ENCODE measurements around the gene IPCEF1. TPM values are rescaled to one million over a fixed set of nuclear protein-coding genes. Genes with fewer than 3 reads are reported as not detected.

IPCEF1 gene
- total RNA-seq, 1 experiment from 2014 or later: 1.9 TPM

GRCh38 chr6:154394571-154394970, 38.0 kb upstream of the IPCEF1 start:
- POLR2A ChIA-PET: interaction anchor here (0.6 kb wide), 1 partner anchor 51 kb away, joined by 5 read pairs; no protein-coding TSS in a partner anchor
- no TSS peak for BruUV-seq (replicated peaks)
- no peak overlapping the region for H3K27ac Mint-ChIP-seq (ENCODE audit: unreplicated experiment)
- H3K36me3 Mint-ChIP-seq (ENCODE audit: insufficient read depth, unreplicated experiment): peaks cover 32% of the 10 kb centered on the region
- TF ChIP-seq CTCF (IDR thresholded peaks at IDR 0.05; ENCODE audit: insufficient read depth in 1 of 2, low read depth in 1 of 2, low read length in 1 of 2, severe bottlenecking in 1 of 2, unreplicated experiment in 1 of 2): no peak
- Histone ChIP-seq H3K36me3 (ENCODE audit: control insufficient read depth, insufficient read depth, low read length) (no peaks in the 10 kb centered on the region; the same call in 1 of the 2 replicates), H3K4me3 (ENCODE audit: low read depth, low read length) (no peak overlapping the region), H3K9me3 (no peaks in the 10 kb centered on the region), H3K4me1 (no peaks in the 10 kb centered on the region), H3K27me3 (replicated peaks; ENCODE audit: control insufficient read depth, insufficient read depth, low read length) (no peaks in the 10 kb centered on the region)
- intact Hi-C loops (cut with micrococcal nuclease; ENCODE audit: unreplicated experiment): no loop called here
- no peaks in the 10 kb centered on the region for H3K27me3 Mint-ChIP-seq (ENCODE audit: insufficient read depth, unreplicated experiment)
- H3K9me3 Mint-ChIP-seq (ENCODE audit: unreplicated experiment): peaks cover 17% of the 10 kb centered on the region
- no peak overlapping the region for H3K4me3 Mint-ChIP-seq (ENCODE audit: unreplicated experiment)
- CTCF ChIA-PET: no interaction called here
- DNase-seq: no peak
- H3K4me1 Mint-ChIP-seq (ENCODE audit: low read depth, unreplicated experiment): peaks cover 7% of the 10 kb centered on the region

DNA sequence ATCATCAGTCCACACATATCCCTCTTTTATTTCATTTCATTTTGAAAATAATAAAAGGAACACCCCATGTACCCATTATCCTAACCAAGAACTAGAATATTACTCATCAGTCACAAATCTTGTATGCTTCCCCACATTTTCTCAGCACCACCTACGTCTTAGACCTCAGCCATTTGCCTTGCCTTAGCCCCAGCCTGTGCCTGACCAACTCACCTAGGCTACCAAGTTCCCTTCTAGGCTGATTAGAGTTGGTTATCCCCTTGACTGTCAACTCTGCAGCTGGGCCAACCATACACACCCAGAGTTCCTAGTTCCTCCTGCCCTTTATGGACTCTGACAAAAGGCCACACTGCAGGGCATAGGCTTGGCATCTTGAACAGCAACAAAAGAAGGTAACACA, 33.4 kb upstream of the IPCEF1 start:
- Histone ChIP-seq H3K36me3 (ENCODE audit: control insufficient read depth, insufficient read depth, low read length) (no peaks in the 10 kb centered on the region; the same call in 1 of the 2 replicates), H3K4me1 (peaks cover 32% of the 10 kb centered on the region), H3K9me3 (no peaks in the 10 kb centered on the region), H3K4me3 (ENCODE audit: low read depth, low read length) (no peak overlapping the region), H3K27me3 (replicated peaks; ENCODE audit: control insufficient read depth, insufficient read depth, low read length) (no peaks in the 10 kb centered on the region)
- no TSS peak for BruUV-seq (replicated peaks)
- ChIA-PET CTCF (no interaction called here), POLR2A (no interaction called here)
- Mint-ChIP-seq H3K36me3 (ENCODE audit: insufficient read depth, unreplicated experiment) (peaks cover 33% of the 10 kb centered on the region), H3K9me3 (ENCODE audit: unreplicated experiment) (peaks cover 28% of the 10 kb centered on the region), H3K4me3 (ENCODE audit: unreplicated experiment) (no peak overlapping the region), H3K4me1 (ENCODE audit: low read depth, unreplicated experiment) (peaks cover 41% of the 10 kb centered on the region), H3K27me3 (ENCODE audit: insufficient read depth, unreplicated experiment) (no peaks in the 10 kb centered on the region), H3K27ac (ENCODE audit: unreplicated experiment) (peak overlapping the region; percentile 50)
- DNase-seq: no peak
- TF ChIP-seq CTCF (IDR thresholded peaks at IDR 0.05; ENCODE audit: insufficient read depth in 1 of 2, low read depth in 1 of 2, low read length in 1 of 2, severe bottlenecking in 1 of 2, unreplicated experiment in 1 of 2): no peak
- intact Hi-C loops (cut with micrococcal nuclease; ENCODE audit: unreplicated experiment): no loop called here

- DNase-seq: no peak
- peaks cover 41% of the 10 kb centered on the region for H3K4me1 ChIP-seq
- Mint-ChIP-seq H3K27me3 (ENCODE audit: insufficient read depth, unreplicated experiment) (no peaks in the 10 kb centered on the region), H3K4me1 (ENCODE audit: low read depth, unreplicated experiment) (peaks cover 44% of the 10 kb centered on the region), H3K4me3 (ENCODE audit: unreplicated experiment) (peak overlapping the region; percentile 32), H3K27ac (ENCODE audit: unreplicated experiment) (peak overlapping the region; percentile 42), H3K36me3 (ENCODE audit: insufficient read depth, unreplicated experiment) (peaks cover 28% of the 10 kb centered on the region), H3K9me3 (ENCODE audit: unreplicated experiment) (peaks cover 28% of the 10 kb centered on the region)
- H3K36me3 ChIP-seq (ENCODE audit: control insufficient read depth, insufficient read depth, low read length): no peaks in the 10 kb centered on the region; the same call in 1 of the 2 replicates
- no peaks in the 10 kb centered on the region for H3K9me3 ChIP-seq
- POLR2A ChIA-PET: no interaction called here
- CTCF ChIA-PET: no interaction called here
- intact Hi-C loops (cut with micrococcal nuclease; ENCODE audit: unreplicated experiment): loop anchor here (5.0 kb wide), 1 partner anchor 43 kb away; no protein-coding TSS in a partner anchor
- no peaks in the 10 kb centered on the region for H3K27me3 ChIP-seq (replicated peaks; ENCODE audit: control insufficient read depth, insufficient read depth, low read length)
- BruUV-seq (replicated peaks): no TSS peak
- H3K4me3 ChIP-seq (ENCODE audit: low read depth, low read length): no peak overlapping the region
- TF ChIP-seq CTCF (IDR thresholded peaks at IDR 0.05; ENCODE audit: insufficient read depth in 1 of 2, low read depth in 1 of 2, low read length in 1 of 2, severe bottlenecking in 1 of 2, unreplicated experiment in 1 of 2): no peak
These were observed 32.2 kb upstream of the IPCEF1 start for GRCh38 chr6:154388803-154389202.
